GM13977 (cell line): ENCODE measurements around the gene SEZ6.

Source experiments
- DNase-seq: peaks from one replicate; pipeline ENCODE4 v3.0.0; 2012; ENCODE audit warnings: low spot score
- CTCF ChIP-seq: IDR thresholded peaks from 2 replicates; pipeline ENCODE4 v1.5.1; 2012; ENCODE audit warnings: mild to moderate bottlenecking, control low read depth; ENCODE audit not compliant: insufficient read depth; ENCODE audit errors: extremely low read depth, missing control alignments
- in situ Hi-C: fragments of 300-500 bp; cut with MboI; formaldehyde crosslinking; loops from one replicate; pipeline ENCODE4 v1.12.0; 2022; ENCODE audit warnings: low sequenced_read_pairs, low pct_unique_long_range_greater_than_20kb, mixed read lengths, inconsistent platforms; ENCODE audit not compliant: unreplicated experiment

SEZ6 gene

GRCh38 chr17:29014716-29015115 is 8.9 kb upstream of the SEZ6 start:
- TF ChIP-seq CTCF: no peak
- in situ Hi-C loops: no loop called here
- DNase-seq: no peak

DNA sequence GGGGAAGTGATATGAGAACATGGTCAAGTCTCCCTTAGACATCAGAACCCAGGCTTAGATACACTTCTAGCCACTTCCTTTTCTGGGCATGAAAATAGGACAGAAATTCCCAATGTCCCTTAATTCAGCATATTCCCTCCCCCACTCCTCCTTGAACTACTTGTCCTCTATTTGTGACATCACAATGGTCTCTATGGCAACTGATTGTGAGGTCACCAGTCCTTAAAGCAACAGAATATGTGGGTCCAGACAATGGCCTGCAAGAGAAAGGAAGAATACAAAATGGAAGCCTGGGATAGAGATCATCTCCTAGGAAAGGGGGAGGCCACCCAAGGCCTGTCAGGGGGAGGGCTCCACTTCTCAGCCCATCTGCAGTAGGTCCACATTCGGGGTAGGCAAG is 6.7 kb upstream of the SEZ6 start:
- in situ Hi-C loops: no loop called here
- TF ChIP-seq CTCF: no peak
- DNase-seq: no peak

DNA sequence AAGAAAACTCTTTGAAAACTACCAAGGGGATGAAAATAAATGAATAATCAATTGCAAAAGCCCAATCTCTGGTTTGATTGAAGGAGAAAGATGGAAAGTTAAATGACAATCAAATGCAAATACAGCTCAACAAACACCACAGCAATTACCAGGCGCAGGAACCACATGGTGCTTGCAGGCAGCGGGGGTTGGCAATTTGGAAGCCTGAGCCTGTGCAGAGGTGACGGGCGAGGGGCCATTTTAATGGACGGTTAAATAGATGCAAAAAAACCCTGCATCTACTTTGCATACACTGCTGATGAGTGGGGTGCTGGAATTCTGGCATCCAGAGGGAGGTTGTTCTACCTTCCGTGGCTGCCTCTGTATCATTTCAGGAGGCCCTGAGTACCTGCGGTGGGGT is 4.8 kb upstream of the SEZ6 start:
- DNase-seq: no peak
- TF ChIP-seq CTCF: no peak
- in situ Hi-C loops: no loop called here

GRCh38 chr17:29010129-29010528 is 4.3 kb upstream of the SEZ6 start:
- in situ Hi-C loops: no loop called here
- no peak for DNase-seq
- TF ChIP-seq CTCF: no peak

DNA sequence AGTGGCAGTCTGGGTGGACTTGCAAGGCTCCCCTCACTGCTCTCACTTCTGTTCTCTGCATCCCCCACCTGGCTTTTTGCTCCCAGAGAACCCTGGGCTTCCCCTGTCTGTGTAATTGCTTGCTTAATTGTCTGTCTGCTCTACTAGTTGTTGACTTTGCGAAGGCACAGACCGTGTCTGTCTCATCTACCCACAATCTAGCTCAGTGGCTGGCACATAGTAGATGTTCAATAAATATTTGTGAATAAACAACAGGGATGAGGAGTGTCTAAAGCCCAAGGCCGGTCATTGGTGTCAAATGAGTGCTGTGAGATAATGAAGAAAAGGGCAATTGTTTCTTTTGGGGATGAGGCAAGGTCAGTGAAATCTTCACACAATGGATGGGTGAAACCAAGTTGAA is 2.8 kb upstream of the SEZ6 start:
- in situ Hi-C loops: no loop called here

GRCh38 chr17:29007860-29008455 is 2.1 kb upstream of the SEZ6 start:
- in situ Hi-C loops: no loop called here
- no peak for TF ChIP-seq CTCF
- no peak for DNase-seq

More for the DNA sequence above, 2.8 kb upstream of the SEZ6 start:
- TF ChIP-seq CTCF: no peak
- DNase-seq: no peak

DNA sequence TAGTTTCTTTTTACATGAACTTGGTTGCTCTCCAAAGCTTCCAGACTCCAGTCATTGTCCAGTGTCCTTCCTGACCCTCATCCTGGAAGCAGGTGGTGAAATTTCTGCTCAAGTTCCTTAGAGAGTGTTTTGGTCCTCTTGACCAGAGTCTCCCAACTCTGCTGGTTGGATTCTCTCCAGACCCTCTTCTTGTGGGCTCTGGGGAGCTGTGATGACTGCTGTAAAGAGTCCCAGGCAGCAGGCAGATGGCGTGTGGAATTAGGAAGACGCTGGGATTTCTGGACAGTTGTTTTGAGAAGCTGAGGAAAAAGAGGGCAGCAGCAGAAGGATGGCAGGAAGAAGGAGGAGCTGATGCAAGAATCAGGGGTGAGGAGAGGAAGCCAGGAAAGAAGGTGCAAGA is 1.6 kb upstream of the SEZ6 start:
- in situ Hi-C loops: no loop called here
- DNase-seq: no peak
- TF ChIP-seq CTCF: no peak
